Measurements from ENCODE around the gene COTL1. TPM values are rescaled to one million over a fixed set of nuclear protein-coding genes. Genes with fewer than 3 reads are reported as not detected.

The COTL1 gene
- total and polyA plus RNA-seq, 2 of the 13 experiments (the other 11 are each of a cell fraction or from before 2014, with no cell fraction given), result 8.7 to 16.9 TPM

DNA sequence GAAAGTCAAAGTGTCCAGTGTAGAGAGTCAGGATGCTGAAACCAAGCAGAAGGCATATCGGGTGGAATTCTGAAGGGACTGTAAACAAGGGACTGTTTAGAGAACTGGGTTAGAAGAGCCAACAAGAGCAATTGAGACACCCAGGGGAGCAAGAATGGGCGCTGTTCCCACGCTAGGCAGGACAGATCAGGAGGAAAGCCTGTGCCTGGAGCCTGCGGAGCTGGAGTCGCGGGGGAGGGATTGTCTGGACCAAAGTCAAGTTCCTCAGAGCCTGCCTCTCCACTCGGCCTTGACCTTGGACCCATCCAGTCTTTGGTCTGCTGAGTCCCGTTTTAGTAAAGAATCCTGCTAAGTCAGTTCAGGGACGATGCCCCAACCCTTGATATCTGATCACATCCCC, 15.7 kb upstream of the COTL1 start (continued):
- no peak for TF ChIP-seq ZNF414 (CRISPR knock-in tag; IDR thresholded peaks at IDR 0.05)
- no peak for TF ChIP-seq RFXAP (CRISPR knock-in tag; IDR thresholded peaks at IDR 0.05; ENCODE audit: borderline replicate concordance)
- peak; percentile 76 for TF ChIP-seq RARA (CRISPR knock-in tag; IDR thresholded peaks at IDR 0.05)
- 0 out of 2 replicates have a peak, but pooled peaks have one; percentile 31 for TF ChIP-seq ZNF776 (CRISPR knock-in tag; IDR thresholded peaks at IDR 0.05)
- TF ChIP-seq, protein P1, sequence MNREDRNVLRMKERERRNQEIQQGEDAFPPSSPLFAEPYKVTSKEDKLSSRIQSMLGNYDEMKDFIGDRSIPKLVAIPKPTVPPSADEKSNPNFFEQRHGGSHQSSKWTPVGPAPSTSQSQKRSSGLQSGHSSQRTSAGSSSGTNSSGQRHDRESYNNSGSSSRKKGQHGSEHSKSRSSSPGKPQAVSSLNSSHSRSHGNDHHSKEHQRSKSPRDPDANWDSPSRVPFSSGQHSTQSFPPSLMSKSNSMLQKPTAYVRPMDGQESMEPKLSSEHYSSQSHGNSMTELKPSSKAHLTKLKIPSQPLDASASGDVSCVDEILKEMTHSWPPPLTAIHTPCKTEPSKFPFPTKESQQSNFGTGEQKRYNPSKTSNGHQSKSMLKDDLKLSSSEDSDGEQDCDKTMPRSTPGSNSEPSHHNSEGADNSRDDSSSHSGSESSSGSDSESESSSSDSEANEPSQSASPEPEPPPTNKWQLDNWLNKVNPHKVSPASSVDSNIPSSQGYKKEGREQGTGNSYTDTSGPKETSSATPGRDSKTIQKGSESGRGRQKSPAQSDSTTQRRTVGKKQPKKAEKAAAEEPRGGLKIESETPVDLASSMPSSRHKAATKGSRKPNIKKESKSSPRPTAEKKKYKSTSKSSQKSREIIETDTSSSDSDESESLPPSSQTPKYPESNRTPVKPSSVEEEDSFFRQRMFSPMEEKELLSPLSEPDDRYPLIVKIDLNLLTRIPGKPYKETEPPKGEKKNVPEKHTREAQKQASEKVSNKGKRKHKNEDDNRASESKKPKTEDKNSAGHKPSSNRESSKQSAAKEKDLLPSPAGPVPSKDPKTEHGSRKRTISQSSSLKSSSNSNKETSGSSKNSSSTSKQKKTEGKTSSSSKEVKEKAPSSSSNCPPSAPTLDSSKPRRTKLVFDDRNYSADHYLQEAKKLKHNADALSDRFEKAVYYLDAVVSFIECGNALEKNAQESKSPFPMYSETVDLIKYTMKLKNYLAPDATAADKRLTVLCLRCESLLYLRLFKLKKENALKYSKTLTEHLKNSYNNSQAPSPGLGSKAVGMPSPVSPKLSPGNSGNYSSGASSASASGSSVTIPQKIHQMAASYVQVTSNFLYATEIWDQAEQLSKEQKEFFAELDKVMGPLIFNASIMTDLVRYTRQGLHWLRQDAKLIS (CRISPR knock-in tag; IDR thresholded peaks at IDR 0.05), result no peak
- no peak for TF ChIP-seq ZNF563 (CRISPR knock-in tag; IDR thresholded peaks at IDR 0.05)
- no peak for TF ChIP-seq ZNF609 (CRISPR knock-in tag; IDR thresholded peaks at IDR 0.05; ENCODE audit: borderline replicate concordance)
- TF ChIP-seq, protein P2, sequence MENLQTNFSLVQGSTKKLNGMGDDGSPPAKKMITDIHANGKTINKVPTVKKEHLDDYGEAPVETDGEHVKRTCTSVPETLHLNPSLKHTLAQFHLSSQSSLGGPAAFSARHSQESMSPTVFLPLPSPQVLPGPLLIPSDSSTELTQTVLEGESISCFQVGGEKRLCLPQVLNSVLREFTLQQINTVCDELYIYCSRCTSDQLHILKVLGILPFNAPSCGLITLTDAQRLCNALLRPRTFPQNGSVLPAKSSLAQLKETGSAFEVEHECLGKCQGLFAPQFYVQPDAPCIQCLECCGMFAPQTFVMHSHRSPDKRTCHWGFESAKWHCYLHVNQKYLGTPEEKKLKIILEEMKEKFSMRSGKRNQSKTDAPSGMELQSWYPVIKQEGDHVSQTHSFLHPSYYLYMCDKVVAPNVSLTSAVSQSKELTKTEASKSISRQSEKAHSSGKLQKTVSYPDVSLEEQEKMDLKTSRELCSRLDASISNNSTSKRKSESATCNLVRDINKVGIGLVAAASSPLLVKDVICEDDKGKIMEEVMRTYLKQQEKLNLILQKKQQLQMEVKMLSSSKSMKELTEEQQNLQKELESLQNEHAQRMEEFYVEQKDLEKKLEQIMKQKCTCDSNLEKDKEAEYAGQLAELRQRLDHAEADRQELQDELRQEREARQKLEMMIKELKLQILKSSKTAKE (CRISPR knock-in tag; IDR thresholded peaks at IDR 0.05; ENCODE audit: borderline replicate concordance), result peak; percentile 44; the same call in 1 of the 2 replicates
- no peak for TF ChIP-seq ELF3 (CRISPR knock-in tag; IDR thresholded peaks at IDR 0.05)
- TF ChIP-seq CEBPZ (IDR thresholded peaks at IDR 0.05; ENCODE audit: low read length), result no peak
- TF ChIP-seq MAX (IDR thresholded peaks at IDR 0.05), result no peak
- TF ChIP-seq E2F1 (CRISPR knock-in tag; IDR thresholded peaks at IDR 0.05), result no peak
